ENCODE results near the gene ZNF280D. TPM values are rescaled to one million over a fixed set of nuclear protein-coding genes. Genes with fewer than 3 reads are reported as not detected.
"Not testable (repeated sequence)": the region's sequence is repeated elsewhere in the genome, so short reads cannot be mapped to it uniquely, and the experiment has no call there.

Gene ZNF280D
- total RNA-seq, 1 donor from 2014 or later: 8.7 TPM

DNA sequence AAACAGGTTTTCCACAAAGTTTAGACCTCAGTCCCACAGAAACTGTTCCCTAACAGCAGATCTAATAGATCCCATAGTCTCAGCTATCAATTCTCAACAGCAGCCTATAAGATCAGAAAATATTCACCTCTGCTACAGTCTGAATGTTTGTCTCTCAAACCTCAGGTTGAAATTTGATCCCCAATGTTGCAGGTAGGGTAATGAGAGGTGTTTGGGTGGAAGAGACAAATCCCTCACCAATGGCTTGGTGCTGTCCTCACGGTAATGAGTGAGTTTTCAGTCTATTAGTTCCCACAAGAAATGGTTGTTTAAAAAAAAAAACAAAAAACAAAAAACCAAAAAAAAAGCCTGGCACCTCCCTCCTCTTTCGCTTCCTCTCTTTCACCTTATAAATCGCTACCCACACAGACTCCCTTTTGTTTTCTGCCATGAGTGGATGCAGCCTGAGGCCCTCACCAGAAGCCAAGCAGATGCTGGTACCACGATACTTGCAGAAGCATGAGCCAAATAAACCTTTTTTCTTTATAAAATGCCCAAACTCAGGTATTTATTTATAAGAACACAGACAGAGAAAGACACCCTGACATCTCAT, 14.2 kb downstream of the ZNF280D start:
- Histone ChIP-seq H3K4me3 (ENCODE audit: low read depth, low read length) (no peak overlapping the region), H3K36me3 (ENCODE audit: control insufficient read depth, insufficient read depth, low read length) (no peaks in the 10 kb centered on the region), H3K27me3 (ENCODE audit: control insufficient read depth, insufficient read depth, low read length) (no peaks in the 10 kb centered on the region)
- no peak for DNase-seq (ENCODE audit: low read depth)
- FAIRE-seq: no peak
- TF ChIP-seq CTCF (IDR thresholded peaks at IDR 0.05; ENCODE audit: insufficient read depth, low read length, severe bottlenecking): no peak

DNA sequence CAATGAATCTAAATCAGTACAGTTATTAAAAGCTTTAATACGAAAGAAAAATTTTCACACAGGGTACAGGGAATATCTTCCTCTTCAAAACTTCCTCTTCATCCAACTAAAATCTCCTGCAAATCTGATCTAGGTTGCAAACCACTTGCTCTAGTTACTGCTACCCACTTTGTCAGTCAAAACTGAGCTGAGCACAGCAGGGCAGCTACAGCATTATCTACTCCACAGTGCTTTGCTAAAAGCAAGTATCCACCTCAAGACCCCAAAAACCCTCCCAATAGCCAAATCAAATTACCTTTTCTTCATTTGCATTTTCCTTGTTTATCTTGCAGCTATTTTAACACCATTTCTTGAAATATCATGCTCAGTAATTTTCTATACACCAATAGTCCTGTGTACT, 14.7 kb downstream of the ZNF280D start:
- Histone ChIP-seq H3K36me3 (ENCODE audit: control insufficient read depth, insufficient read depth, low read length) (no peaks in the 10 kb centered on the region), H3K4me3 (ENCODE audit: low read depth, low read length) (no peak overlapping the region), H3K27me3 (ENCODE audit: control insufficient read depth, insufficient read depth, low read length) (no peaks in the 10 kb centered on the region)
- no peak for TF ChIP-seq CTCF (IDR thresholded peaks at IDR 0.05; ENCODE audit: insufficient read depth, low read length, severe bottlenecking)
- DNase-seq (ENCODE audit: low read depth) (no peak), FAIRE-seq (no peak)

GRCh38 chr15:56716334-56716733, 17.0 kb downstream of the ZNF280D start:
- DNase-seq (ENCODE audit: low read depth) (no peak), FAIRE-seq (no peak)
- H3K27me3 ChIP-seq (ENCODE audit: control insufficient read depth, insufficient read depth, low read length): no peaks in the 10 kb centered on the region
- H3K4me3 ChIP-seq (ENCODE audit: low read depth, low read length): no peak overlapping the region
- no peak for TF ChIP-seq CTCF (IDR thresholded peaks at IDR 0.05; ENCODE audit: insufficient read depth, low read length, severe bottlenecking)
- no peaks in the 10 kb centered on the region for H3K36me3 ChIP-seq (ENCODE audit: control insufficient read depth, insufficient read depth, low read length)

DNA sequence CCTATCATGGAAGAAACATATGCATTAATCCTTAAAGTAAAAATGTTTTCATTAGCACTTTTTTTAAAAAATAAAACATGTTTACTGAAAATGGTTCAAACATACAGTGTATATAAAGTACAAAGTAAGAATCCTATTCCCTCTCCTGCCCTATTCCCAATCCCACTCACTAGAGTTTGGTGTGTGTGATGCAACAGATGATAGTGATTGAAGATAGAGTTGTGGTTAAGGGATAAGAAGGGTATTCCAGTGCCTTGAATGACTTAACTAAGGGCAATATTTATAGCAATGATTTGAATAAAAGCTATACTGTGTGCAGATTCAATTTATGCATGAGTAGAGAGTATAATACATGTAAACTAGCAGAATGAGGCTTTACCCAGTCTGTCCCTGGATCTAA, 18.1 kb downstream of the ZNF280D start:
- Histone ChIP-seq H3K4me3 (ENCODE audit: low read depth, low read length) (no peak overlapping the region), H3K27me3 (ENCODE audit: control insufficient read depth, insufficient read depth, low read length) (no peaks in the 10 kb centered on the region), H3K36me3 (ENCODE audit: control insufficient read depth, insufficient read depth, low read length) (no peaks in the 10 kb centered on the region)
- TF ChIP-seq CTCF (IDR thresholded peaks at IDR 0.05; ENCODE audit: insufficient read depth, low read length, severe bottlenecking): no peak
- DNase-seq (ENCODE audit: low read depth) (no peak), FAIRE-seq (no peak)

DNA sequence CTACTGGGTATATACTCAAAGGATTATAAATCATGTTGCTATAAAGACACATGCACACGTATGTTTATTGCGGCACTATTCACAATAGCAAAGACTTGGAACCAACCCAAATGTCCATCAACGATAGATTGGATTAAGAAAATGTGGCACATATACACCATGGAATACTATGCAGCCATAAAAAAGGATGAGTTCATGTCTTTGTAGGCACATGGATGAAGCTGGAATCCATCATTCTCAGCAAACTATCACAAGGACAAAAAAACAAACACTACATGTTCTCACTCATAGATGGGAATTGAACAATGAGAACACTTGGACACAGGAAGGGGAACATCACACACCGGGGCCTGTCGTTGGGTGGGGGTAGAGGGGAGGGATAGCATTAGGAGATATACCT, 23.8 kb downstream of the ZNF280D start:
- H3K4me3 ChIP-seq (ENCODE audit: low read depth, low read length); H3K36me3 ChIP-seq (ENCODE audit: control insufficient read depth, insufficient read depth, low read length); FAIRE-seq; H3K27me3 ChIP-seq (ENCODE audit: control insufficient read depth, insufficient read depth, low read length); DNase-seq (ENCODE audit: low read depth): not testable (repeated sequence)

GRCh38 chr15:56699743-56700142, 33.6 kb downstream of the ZNF280D start:
- DNase-seq (ENCODE audit: low read depth) (peak; percentile 1), FAIRE-seq (no peak)
- Histone ChIP-seq H3K36me3 (ENCODE audit: control insufficient read depth, insufficient read depth, low read length) (peaks cover 3% of the 10 kb centered on the region), H3K27me3 (ENCODE audit: control insufficient read depth, insufficient read depth, low read length) (no peaks in the 10 kb centered on the region), H3K4me3 (ENCODE audit: low read depth, low read length) (no peak overlapping the region)
- no peak for TF ChIP-seq CTCF (IDR thresholded peaks at IDR 0.05; ENCODE audit: insufficient read depth, low read length, severe bottlenecking)
